WERI-Rb-1 (cell line): Measurements from ENCODE around the gene APOC1.
A peak's percentile ranks its signal among the peaks of the same experiment; 100 is the strongest.

Experiments used
- DNase-seq: peaks from one replicate; pipeline ENCODE4 v3.0.0-alpha.2; 2020
- H3K27ac ChIP-seq: fragments of 250-450 bp; sonication (Bioruptor Pico); 2 replicates; pipeline ENCODE4 v1.5.1; 2020; ENCODE audit warnings: mild to moderate bottlenecking, moderate library complexity
- H3K27me3 ChIP-seq: fragments of 250-450 bp; sonication (Bioruptor Pico); 2 replicates; pipeline ENCODE4 v1.5.1; 2021; ENCODE audit warnings: mild to moderate bottlenecking, low read depth, moderate library complexity; ENCODE audit not compliant: insufficient read depth, severe bottlenecking
- H3K36me3 ChIP-seq: fragments of 250-450 bp; sonication (Bioruptor Pico); 2 replicates; pipeline ENCODE4 v1.5.1; 2020; ENCODE audit warnings: mild to moderate bottlenecking, moderate library complexity
- H3K4me3 ChIP-seq: 2 replicates; pipeline ENCODE4 v1.5.1; 2011; ENCODE audit warnings: low read depth, mild to moderate bottlenecking, control low read depth, low read length
- H3K9me3 ChIP-seq: fragments of 250-450 bp; sonication (Bioruptor Pico); 2 replicates; pipeline ENCODE4 v1.5.1; 2021; ENCODE audit warnings: mild to moderate bottlenecking, moderate library complexity; ENCODE audit not compliant: severe bottlenecking
- CTCF ChIP-seq: IDR thresholded peaks from 2 replicates; pipeline ENCODE4 v1.5.1; 2011; ENCODE audit warnings: low read depth, mild to moderate bottlenecking, control low read depth, inconsistent platforms, low read length

Gene APOC1

GRCh38 chr19:44903216-44903601 is 11.2 kb upstream of the APOC1 start:
- H3K9me3 ChIP-seq, result no peaks in the 10 kb centered on the region
- no peak for TF ChIP-seq CTCF
- no peak for DNase-seq
- no peak overlapping the region for H3K27ac ChIP-seq
- no peak overlapping the region for H3K4me3 ChIP-seq
- no peaks in the 10 kb centered on the region for H3K27me3 ChIP-seq
- H3K36me3 ChIP-seq, result peaks cover 27% of the 10 kb centered on the region

- no peaks in the 10 kb centered on the region for H3K27me3 ChIP-seq
- peak; percentile 85 for TF ChIP-seq CTCF
- peaks cover 26% of the 10 kb centered on the region for H3K36me3 ChIP-seq
- H3K9me3 ChIP-seq, result no peaks in the 10 kb centered on the region
- H3K27ac ChIP-seq, result no peak overlapping the region; the same call in 1 of the 2 replicates
- peak; percentile 66 for DNase-seq
- H3K4me3 ChIP-seq, result no peak overlapping the region
Observed at GRCh38 chr19:44903602-44904425, 10.6 kb upstream of the APOC1 start.

- H3K27ac ChIP-seq, result no peak overlapping the region
- peaks cover 24% of the 10 kb centered on the region for H3K36me3 ChIP-seq
- TF ChIP-seq CTCF, result peak; percentile 48
- peak; percentile 42 for DNase-seq
- no peaks in the 10 kb centered on the region for H3K27me3 ChIP-seq
- no peak overlapping the region for H3K4me3 ChIP-seq
- no peaks in the 10 kb centered on the region for H3K9me3 ChIP-seq
Observed at GRCh38 chr19:44904426-44904994, 9.9 kb upstream of the APOC1 start.

GRCh38 chr19:44905437-44906160 is 8.8 kb upstream of the APOC1 start, which contains the start of gene APOE:
APOE (plus strand) TSS chr19:44905796; CDS start chr19:44906625, 829 bp downstream.
- Histone ChIP-seq H3K9me3 (no peaks in the 10 kb centered on the region), H3K27ac (peak within 1 kb of the TSS; percentile 47), H3K27me3 (no peaks in the 10 kb centered on the region), H3K4me3 (peak within 1 kb of the TSS; percentile 54), H3K36me3 (peaks cover 16% of the 10 kb centered on the region)
- TF ChIP-seq CTCF, result no peak
- peak; percentile 45 for DNase-seq

GRCh38 chr19:44907613-44908012 is 6.8 kb upstream of the APOC1 start:
- no peak for DNase-seq
- Histone ChIP-seq H3K36me3 (peaks cover 3% of the 10 kb centered on the region; the same call in 1 of the 2 replicates), H3K27ac (no peak overlapping the region), H3K27me3 (no peaks in the 10 kb centered on the region), H3K9me3 (no peaks in the 10 kb centered on the region), H3K4me3 (no peak overlapping the region)
- TF ChIP-seq CTCF, result no peak
